Astrocyte (in vitro differentiated cells and primary cell): ENCODE data around the gene SMARCD2.

Experiments
- CTCF ChIP-seq: IDR thresholded peaks from 2 replicates; pipeline ENCODE4 v1.5.1; 2011; ENCODE audit warnings: low read depth, mild to moderate bottlenecking, inconsistent platforms, low read length, moderate library complexity; ENCODE audit not compliant: insufficient read depth
- EZH2 ChIP-seq: IDR thresholded peaks from 2 replicates; pipeline ENCODE4 v1.6.1; 2012; ENCODE audit warnings: mild to moderate bottlenecking, low read length, inconsistent platforms; ENCODE audit not compliant: insufficient read depth

GRCh38 chr17:63827002-63827800 lies 15.3 kb downstream of the SMARCD2 start, which contains the start of the genes FTSJ3 and PSMC5:
- peak; percentile 19 for TF ChIP-seq CTCF
- no peak for TF ChIP-seq EZH2
